GM21737 (cell line): ENCODE results near the gene GOLGA6A.
"Not testable (repeated sequence)": the region's sequence is repeated elsewhere in the genome, so short reads cannot be mapped to it uniquely, and the experiment has no call there.

ENCODE experiments used
- ATAC-seq: cut with Tn5 transposase; IDR thresholded peaks from one replicate; pipeline ENCODE4 v1.9.1; 2021; ENCODE audit warnings: mild to moderate bottlenecking, moderate library complexity; ENCODE audit not compliant: unreplicated experiment

The GOLGA6A gene, protein sequence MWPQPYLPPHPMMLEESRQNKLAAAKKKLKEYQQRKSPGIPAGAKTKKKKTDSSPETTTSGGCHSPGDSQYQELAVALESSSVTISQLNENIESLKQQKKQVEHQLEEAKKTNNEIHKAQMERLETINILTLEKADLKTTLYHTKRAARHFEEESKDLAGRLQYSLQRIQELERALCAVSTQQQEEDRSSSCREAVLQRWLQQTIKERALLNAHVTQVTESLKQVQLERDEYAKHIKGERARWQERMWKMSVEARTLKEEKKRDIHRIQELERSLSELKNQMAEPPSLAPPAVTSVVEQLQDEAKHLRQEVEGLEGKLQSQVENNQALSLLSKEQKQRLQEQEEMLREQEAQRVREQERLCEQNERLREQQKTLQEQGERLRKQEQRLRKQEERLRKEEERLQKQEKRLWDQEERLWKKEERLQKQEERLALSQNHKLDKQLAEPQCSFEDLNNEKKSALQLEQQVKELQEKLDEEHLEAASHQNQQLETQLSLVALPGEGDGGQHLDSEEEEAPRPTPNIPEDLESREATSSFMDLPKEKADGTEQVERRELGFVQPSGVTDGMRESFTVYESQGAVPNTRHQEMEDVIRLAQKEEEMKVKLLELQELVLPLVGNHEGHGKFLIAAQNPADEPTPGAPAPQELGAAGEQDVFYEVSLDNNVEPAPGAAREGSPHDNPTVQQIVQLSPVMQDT

DNA sequence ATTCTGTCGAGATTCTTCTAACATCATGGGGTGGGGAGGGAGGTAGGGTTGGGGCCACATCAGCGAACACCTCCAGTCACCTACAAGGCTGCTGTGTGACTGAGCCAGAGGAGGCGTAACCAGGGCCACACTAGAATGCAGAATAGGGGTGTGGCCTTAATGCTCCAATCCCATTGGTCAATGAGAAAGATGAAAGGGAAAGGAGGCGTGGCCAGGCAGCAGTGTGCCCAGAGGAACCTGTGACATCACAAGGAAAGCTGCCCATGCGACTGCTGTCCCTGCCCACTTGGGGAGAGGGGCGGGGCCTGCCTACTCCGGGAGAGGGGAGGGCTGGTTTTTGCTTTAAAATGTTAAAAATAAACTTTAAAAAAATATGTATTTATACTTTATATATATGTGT, at the start of gene GOLGA6A:
TSS of gene GOLGA6A (minus strand) at position 101 of the 400 bp plus-strand sequence. CDS start at position 60, 41 bp downstream.
- ATAC-seq = not testable (repeated sequence)

DNA sequence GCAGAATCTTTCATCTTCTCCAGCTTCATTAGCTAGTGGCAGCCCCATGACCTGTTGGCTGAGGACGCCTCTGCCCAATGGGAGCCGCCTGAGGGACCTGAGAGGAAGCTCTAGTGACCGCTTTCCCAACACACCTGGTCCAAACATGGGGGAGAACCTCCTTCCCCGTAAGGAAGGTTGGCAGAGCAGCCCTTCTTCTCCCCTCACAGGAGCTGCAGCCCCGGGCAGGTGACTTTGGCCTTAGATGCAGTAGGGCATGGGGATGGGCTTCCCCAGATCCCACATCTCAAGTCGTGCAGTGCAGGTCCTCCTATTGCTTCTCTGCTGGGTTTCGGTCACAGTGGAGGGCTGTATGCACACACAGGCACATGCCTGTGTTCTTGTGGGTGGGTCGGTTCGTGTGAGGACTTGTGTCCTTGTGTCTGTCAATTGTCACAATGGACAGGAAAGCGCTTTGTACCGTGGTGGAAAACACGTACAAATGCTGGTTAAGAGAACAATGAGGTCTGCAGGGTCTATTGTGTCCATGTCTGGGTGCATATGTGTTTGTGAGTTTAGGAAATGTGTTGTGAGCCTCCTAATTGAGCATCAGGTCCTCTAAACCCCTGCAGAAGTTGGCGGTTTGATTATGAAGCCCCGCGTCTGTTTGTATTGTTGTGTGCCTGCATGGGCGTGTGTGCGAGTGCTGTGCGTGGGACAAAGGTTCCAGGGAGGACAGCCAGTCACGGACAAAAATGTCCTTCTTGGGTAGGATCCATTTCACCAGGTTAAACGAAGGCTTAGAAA, 49.5 kb upstream of the GOLGA6A start:
- ATAC-seq = no peak

DNA sequence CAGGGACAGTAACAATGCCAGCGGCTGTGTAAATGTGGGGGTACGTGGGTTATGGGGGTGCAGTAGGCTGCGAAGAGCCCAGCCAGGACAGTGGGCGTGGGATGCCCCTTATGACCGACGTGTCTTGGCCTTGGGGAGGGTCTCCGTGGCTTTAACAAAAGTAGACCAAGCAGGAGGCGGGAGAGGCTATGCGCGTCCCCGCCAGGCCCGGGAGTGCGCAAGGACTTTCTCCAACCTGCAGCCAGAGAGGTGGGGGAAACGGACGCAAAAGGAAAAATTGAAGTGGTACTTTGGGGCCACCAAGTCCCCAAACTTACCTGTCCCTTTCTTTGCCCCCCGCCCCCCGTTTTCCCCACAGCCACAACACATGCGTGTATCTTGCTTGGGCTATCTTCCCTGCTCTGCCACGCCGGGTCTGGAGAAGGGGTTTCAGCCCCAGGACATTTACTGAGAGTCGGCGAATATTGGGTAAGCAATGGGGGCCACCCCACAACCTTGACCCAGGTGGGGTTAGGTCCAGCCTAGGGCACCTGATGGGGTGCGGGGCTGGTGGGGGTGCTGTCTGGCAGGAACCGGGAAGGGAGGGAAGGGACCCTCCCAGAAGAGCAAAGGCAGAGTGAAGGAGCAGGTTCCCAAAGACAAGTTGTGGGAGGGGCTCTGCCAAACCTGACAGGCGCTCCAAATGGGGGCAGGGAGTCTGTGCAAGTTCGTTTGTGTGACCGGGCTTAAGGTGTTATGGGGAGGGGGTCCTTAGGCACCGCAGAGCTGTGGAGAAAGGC, 48.7 kb upstream of the GOLGA6A start:
- ATAC-seq = no peak

DNA sequence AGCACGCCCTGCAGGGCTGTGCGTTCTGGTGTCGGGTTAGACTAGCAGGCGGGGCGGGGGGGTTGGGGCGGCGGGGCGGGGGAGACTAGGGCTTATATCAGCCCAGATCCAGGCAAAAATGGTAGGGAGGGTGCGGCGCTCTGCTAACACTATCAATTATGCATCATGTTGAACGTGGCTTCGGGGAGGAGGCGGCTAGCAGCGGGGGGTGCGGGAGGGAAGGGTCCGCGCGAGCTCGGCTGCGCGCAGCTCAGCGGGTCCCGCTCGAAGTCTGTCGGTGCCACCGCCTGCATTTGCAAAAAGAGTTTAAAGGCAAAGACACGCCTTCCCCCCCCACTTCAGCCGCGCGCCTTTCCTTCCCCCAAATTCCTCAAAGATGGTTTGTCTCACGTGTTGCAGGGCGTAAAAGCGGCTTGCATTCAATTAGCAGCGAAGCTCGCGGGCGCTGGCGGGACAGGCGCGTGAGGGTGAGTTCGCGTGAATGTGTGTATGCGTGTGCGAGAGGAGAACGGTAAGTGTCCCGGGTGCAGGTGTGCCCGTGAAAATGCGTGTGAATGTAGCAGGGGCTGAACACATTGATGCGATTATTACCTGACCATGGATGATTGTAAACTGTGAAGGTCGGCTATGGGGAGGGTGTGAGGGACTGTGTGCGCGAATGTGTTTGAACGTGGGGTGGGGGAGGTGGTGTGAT, 48.0 kb upstream of the GOLGA6A start, which contains the start of gene ISLR2:
TSS of gene ISLR2 (plus strand) at position 432 of the 694 bp plus-strand sequence. CDS start 2,169 bp downstream, outside the sequence.
- no peak for ATAC-seq

DNA sequence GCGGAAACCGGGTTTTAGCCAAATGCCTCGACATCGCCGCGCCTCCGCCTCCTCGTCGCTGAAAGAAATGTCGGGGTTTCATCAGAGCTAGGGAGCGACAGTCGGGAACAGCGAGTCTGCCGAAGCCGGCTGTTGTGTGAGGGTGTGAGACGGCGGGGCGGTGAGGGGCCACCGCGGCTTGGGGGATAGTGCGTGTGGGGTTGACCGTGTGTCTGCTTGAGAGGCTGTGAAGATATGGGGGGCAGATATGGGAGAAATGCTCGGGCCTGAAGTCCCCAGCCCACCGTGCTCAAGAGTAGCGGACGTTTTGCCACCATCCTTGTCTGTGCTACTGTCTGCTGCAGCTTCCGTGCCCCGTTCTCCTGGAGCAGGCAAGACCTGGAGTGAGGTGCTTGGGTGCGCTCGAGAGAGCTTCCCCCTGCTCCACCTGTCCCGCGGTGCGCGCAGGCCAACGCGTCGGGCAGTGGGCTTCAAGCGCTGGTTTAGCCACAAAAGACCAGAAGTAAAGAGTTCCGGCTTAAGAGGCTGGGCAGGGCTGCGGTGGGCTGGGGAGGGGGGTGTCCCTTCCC, 47.3 kb upstream of the GOLGA6A start:
- ATAC-seq = no peak

DNA sequence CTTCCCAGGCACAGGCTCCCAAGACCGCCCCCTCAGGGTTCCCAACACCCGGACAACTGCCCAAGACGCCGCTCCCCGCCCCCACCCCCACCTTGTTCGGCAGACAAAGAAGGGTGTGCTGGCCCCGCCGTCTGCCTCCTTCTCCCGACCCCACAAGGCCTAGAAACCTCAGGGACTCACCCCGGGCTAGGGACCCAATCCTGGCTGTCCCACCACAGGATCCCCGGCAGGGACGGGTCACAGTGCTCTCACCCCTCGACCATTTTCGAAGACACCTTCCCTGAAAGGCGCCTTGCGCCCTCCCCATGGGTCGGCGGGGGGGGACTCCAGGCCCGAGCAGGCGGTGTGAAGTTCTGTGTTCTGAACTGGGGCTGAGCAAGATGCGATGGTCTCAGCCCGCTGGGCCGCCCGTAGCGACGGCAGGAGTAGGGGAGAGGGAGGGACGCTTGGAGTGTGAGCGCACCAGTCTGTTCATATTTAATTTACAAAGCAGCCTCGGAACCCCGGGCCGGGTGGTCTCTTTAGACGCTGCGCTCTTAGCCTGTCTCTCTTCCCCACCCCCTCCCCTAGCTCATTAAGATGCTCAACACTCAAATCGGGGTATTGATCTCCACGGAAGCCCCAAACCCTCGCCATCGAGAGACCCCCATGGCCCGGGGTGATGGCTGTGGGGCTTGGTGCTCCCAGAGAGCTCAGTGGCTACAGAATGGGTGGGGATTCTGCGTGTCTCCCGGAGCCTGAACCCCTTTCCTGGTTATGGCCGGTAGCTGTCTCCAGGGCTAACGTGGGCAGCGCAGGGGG, 46.6 kb upstream of the GOLGA6A start:
- no peak for ATAC-seq

DNA sequence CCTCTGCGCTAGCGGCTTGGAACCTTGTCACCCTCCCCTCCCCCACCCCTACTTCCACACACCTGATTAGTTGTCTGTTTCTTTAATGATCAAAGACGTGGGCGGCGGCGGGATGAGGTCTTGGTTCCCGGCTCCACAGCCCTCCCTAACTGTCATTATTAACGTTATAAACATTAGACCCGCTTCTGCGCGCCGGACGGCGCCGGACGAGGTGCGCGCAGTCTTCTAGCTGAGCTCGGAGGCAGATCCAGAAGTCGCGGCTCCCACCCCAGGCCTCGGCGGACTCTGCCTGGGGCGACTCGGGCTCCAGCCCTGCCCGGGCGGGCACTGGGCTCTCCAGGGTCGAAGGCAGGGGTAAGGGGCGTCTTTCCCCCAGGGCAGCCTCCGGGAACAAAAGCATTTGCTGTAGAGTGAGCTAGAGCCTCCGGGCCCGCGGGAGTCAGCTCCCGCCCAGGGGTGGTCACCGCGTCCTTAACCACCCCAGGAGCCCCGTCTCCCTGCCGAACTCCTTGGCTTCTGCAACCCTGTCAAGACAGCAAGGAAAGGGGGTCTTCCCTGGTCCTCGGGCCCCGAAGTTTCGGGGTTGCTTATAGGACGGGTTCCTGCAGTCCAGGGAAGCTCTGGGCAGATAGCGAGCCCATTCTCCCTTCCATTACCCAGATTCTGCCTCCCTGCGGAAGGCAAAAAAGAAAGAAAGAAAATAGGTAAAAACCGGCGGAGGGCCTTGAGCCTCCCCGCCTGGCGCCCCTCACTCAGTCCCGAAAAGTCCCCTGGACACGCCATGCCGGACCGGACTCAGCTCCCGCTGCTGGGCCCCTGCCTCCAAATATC, 45.8 kb upstream of the GOLGA6A start:
- ATAC-seq = no peak

DNA sequence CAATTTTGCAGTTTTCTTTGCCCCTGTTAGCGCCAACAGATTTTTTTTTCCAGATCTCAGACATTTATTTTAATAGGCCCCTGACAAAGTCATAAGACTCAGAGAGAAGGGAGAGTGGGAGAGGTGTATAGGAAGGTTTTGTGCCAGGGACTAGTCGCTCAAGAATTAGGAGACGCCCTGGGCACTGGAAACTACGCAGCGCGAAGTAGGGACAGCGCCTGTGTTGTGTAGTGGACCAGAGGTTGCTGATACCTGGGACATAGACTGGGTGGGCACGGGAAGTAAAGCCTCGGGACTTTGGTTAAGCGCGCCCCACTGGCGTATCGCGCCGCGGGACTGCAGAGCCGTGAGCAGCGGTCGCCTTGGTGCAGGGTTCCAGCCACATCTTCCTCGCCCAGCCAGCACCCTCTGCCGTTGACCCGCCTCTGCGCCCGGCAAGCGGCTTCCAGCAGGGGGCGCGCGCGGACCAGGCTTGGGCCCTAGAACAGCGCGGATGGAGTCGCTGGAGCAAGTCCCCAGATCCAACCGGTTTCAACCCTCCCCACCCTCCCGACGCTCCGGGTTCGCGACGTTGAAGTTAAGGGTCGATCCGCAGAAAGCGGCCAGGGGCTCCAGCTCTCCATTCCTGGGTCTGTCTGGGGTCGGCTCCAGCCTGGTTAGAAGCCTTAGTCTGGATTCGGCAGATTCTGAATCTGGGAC, 45.1 kb upstream of the GOLGA6A start:
- peak; percentile 54 for ATAC-seq

DNA sequence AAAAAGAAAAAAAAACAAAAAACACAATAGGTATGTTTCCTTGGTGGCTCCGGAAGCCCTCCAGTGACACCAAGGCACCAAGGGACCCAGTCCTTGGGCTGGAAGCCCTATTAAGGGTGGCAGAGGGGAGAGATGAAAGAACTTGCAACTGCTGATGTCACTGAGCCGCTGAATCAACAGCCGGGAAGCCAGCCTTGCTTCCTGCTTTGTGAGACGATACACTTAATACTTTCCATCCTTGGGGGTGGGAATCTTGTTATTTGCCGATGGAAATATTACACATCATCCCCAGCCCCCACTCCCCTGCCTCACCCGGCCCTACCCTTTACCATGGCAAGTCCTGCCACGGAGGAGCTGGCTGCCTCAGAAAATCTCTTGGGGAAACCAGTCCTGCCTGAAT, 42.4 kb upstream of the GOLGA6A start:
- ATAC-seq = no peak

DNA sequence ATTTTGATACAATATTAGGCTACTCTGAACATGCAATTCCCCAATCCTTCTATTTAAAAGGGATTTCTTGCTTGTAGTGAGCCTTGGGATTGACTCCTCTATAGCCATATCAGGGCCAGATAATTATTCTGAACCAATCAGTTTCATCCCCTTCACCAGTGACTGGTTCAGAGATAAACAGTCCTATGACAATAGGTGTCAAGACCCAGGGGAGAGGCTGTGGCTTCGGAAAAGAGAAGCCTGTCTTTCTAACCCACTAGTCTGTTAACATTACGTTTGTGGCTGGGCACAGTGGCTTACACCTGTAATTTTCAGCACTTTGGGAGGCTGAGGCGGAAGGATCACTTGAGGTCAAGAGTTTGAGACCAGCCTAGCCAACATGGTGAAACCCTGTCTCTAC, 41.8 kb upstream of the GOLGA6A start:
- ATAC-seq = no peak

DNA sequence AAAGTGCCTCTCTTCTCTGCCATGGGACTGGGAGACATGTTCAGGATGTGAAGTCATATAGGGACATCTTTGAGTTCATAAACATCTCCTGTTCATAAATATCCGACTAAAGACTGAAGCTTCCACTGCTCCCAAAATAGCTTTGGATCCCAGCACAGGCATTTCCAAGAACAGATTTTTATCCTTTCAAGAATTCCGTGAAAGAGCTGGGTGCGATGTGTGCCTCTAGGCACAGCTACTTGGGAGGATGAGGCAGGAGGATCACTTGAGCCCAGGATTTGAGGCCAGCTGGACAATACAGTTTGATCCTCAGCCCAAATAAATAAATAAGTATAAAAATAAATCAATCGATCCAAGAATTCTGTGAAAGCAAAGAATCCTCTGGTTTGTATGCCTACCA, 41.3 kb upstream of the GOLGA6A start:
- ATAC-seq = no peak

DNA sequence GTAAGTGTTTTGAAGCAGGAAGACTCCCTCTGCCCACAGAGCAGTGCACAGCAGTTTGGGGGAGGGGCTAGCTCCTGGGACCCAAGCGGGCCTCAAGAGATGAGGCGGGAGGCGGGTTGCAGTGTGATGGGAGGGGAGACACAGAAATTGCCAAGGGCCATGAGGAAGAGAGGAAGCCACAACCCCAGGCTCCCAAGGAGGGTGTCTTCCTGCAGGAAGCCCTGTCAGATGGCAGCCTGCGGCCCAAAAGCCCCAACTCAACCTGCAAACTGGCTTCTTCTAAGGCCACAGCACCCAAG, 40.7 kb upstream of the GOLGA6A start:
- ATAC-seq = no peak

DNA sequence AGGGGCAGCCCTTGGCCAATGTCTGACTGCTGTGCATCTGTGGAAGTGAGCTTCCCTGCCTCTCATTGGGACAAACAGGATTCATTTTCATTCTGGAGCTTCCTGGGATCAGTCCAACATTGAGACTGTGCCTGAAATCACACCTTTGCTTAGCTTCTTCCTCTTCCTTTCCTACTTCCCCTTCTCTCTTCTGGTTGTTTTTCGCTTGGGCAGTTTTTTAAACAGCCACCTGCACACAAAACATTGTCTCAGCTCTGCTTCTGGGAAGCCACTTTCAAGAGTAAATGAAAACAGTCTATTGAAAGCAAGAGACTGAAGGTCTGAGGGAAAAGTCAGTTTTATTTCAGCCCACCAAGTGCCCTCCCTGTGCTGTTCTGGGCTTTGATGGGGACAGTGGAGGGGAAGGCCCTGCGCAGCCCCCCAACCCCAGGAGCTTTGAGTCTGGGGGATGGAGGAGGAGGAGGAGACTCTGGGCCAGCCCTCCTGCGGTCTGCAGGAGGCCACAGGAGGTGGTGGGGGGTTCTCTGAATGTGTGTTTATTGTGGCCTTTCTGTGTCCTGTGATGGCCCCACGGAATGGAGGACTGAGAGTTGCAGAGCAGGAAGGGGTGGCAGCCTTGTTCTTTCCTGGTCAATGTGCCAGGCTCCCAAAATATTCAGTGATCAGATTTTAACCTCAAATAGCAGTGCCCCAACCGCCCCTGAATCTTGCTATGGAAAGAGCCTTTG, 40.2 kb upstream of the GOLGA6A start:
- no peak for ATAC-seq

DNA sequence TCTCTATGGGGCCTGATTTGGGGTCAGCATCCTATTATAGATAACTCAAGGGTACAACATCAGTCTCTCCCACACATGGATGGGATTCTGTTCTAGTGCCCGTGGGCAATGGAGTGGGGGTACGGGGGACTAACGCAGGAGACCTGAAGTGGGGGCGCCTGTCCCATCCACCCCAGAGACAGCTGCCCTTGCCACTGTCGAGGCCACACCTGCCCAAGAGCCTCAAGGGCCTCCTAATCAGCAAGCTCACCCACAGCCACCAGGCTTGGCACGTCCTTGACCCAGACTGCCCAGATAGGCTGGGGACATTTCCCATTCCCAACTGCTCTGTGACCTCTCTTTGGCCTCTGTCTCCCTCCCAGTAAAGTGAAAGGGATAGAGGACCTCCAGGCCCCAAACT, 39.5 kb upstream of the GOLGA6A start:
- no peak for ATAC-seq

DNA sequence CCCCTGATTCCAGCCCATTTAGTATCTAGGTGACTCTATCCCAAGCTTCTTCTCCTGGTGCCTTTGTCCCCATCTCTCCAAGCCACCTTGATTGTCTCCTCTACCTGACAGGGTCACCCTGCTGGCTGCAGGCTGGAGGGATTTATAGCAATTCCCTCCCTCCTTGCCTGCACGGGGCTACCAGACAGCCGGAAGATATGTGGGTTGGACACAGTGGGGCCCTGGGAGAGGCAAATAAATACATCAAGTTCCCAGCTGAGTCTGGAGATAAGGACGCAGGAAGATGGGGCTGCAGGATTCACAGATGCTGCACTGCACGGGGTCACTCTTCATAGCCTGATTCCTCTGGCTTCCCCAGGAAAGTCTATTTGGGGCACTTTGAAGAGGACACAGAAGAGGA, 38.7 kb upstream of the GOLGA6A start:
- ATAC-seq = no peak

DNA sequence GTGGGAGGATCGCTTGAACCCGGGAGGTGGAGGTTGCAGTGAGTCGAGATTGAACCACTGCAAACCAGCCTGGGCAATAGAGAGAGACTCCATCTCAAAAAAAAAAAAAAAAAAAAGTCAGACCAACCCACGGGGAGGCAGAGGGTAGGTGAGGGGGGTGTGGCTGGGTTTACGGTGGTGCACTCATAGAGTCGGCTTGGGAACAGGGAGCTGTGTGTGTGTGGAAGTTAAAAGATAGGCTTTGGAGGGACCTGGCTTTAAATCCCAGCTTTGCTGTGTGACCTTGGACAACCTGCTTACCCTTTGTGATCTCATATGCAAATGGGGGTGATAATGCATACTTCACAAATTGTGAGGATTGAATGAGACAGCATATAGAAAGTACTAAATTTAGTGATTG, 38.1 kb upstream of the GOLGA6A start:
- ATAC-seq = no peak

DNA sequence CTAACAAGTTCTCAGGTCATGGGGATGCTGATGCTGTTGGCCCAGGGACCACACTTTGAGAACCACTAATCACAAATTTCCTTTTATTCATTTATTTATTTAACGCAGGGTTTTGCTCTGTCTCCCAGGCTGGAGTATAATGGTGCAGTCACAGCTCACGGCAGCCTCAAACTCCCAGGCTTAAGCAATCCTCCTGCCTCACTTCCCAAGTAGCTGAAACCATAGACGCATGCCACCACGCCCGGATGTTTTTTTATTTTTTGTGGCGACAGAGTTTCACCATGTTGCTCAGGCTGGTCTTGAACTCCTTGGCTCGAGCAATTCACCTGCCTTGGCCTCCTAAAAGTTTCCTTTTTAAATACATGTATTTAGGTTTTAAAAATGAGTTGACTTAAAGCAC, 27.4 kb upstream of the GOLGA6A start:
- ATAC-seq = no peak
